IPS DF 6.9 (cell line): ENCODE measurements around the gene FKBP5.
"Not testable (repeated sequence)": the region's sequence is repeated elsewhere in the genome, so short reads cannot be mapped to it uniquely, and the experiment has no call there.

Source experiments
- DNase-seq: peaks from one replicate; pipeline ENCODE4 v3.0.0-alpha.2; 2013; ENCODE audit warnings: low read depth, low spot score
- H3K27ac ChIP-seq: one replicate; pipeline ENCODE4 v1.5.1; 2013; ENCODE audit warnings: low read length, control low read depth
- H3K27me3 ChIP-seq: 2 replicates; pipeline ENCODE4 v1.6.1; 2013; ENCODE audit warnings: mild to moderate bottlenecking, low read length; ENCODE audit not compliant: control insufficient read depth, insufficient read depth
- H3K36me3 ChIP-seq: 2 replicates; pipeline ENCODE4 v1.6.1; 2013; ENCODE audit warnings: low read length; ENCODE audit not compliant: control insufficient read depth, insufficient read depth
- H3K4me1 ChIP-seq: 2 replicates; pipeline ENCODE4 v1.6.1; 2013; ENCODE audit warnings: low read length; ENCODE audit not compliant: control insufficient read depth, insufficient read depth
- H3K4me3 ChIP-seq: 2 replicates; pipeline ENCODE4 v1.5.1; 2013; ENCODE audit warnings: mild to moderate bottlenecking, low read length
- H3K9me3 ChIP-seq: 2 replicates; pipeline ENCODE4 v1.6.1; 2013; ENCODE audit warnings: low read length, inconsistent platforms; ENCODE audit not compliant: control insufficient read depth, insufficient read depth
- WGBS: extraction: QIAGEN DNeasy Blood & Tissue Kit; methylation state at CpG from one replicate; pipeline ENCODE4 v1.1.7; 2013; ENCODE audit warnings: mixed read lengths, missing lambda C conversion rate; ENCODE audit not compliant: insufficient read length, insufficient coverage; 5-methylcytosine and 5-hydroxymethylcytosine counted together

Gene FKBP5

GRCh38 chr6:35711731-35712130 is 23.0 kb upstream of the FKBP5 start:
- no CpG with 5 or more reads among the region's 7 CpGs for WGBS
- Histone ChIP-seq H3K36me3 (no peaks in the 10 kb centered on the region), H3K4me1 (no peaks in the 10 kb centered on the region), H3K9me3 (no peaks in the 10 kb centered on the region), H3K27me3 (no peaks in the 10 kb centered on the region), H3K4me3 (no peak overlapping the region), H3K27ac (no peak overlapping the region)
- DNase-seq: no peak

GRCh38 chr6:35710241-35710847 is 21.6 kb upstream of the FKBP5 start:
- H3K9me3 ChIP-seq: no peaks in the 10 kb centered on the region
- no peak overlapping the region for H3K4me3 ChIP-seq
- no peaks in the 10 kb centered on the region for H3K4me1 ChIP-seq
- no peak for DNase-seq
- no peaks in the 10 kb centered on the region for H3K27me3 ChIP-seq
- no peaks in the 10 kb centered on the region for H3K36me3 ChIP-seq
- WGBS: no CpG with 5 or more reads among the region's 4 CpGs
- H3K27ac ChIP-seq: no peak overlapping the region

GRCh38 chr6:35708585-35708984 is 19.9 kb upstream of the FKBP5 start:
- no peak for DNase-seq
- H3K27ac ChIP-seq: no peak overlapping the region
- no peaks in the 10 kb centered on the region for H3K9me3 ChIP-seq
- H3K4me1 ChIP-seq: no peaks in the 10 kb centered on the region
- H3K4me3 ChIP-seq: no peak overlapping the region
- no peaks in the 10 kb centered on the region for H3K27me3 ChIP-seq
- H3K36me3 ChIP-seq: no peaks in the 10 kb centered on the region

GRCh38 chr6:35707714-35708407 is 19.1 kb upstream of the FKBP5 start:
- H3K27me3 ChIP-seq: no peaks in the 10 kb centered on the region
- no peak for DNase-seq
- no peaks in the 10 kb centered on the region for H3K9me3 ChIP-seq
- H3K27ac ChIP-seq: no peak overlapping the region
- H3K36me3 ChIP-seq: no peaks in the 10 kb centered on the region
- no peaks in the 10 kb centered on the region for H3K4me1 ChIP-seq
- no CpG with 5 or more reads among the region's 4 CpGs for WGBS
- H3K4me3 ChIP-seq: no peak overlapping the region

GRCh38 chr6:35706468-35706867 is 17.8 kb upstream of the FKBP5 start:
- DNase-seq: no peak
- Histone ChIP-seq H3K4me3 (no peak overlapping the region), H3K27ac (no peak overlapping the region), H3K27me3 (no peaks in the 10 kb centered on the region), H3K4me1 (no peaks in the 10 kb centered on the region), H3K36me3 (no peaks in the 10 kb centered on the region), H3K9me3 (no peaks in the 10 kb centered on the region)
- WGBS: no CpG with 5 or more reads among the region's 3 CpGs

- DNase-seq: no peak
- no peaks in the 10 kb centered on the region for H3K27me3 ChIP-seq
- H3K27ac ChIP-seq: no peak overlapping the region
- no peaks in the 10 kb centered on the region for H3K9me3 ChIP-seq
- H3K4me1 ChIP-seq: no peaks in the 10 kb centered on the region
- H3K36me3 ChIP-seq: no peaks in the 10 kb centered on the region
- no peak overlapping the region for H3K4me3 ChIP-seq
Observed at GRCh38 chr6:35703554-35703953, 14.8 kb upstream of the FKBP5 start.

- Histone ChIP-seq H3K27me3 (no peaks in the 10 kb centered on the region), H3K4me3 (no peak overlapping the region), H3K27ac (no peak overlapping the region), H3K36me3 (no peaks in the 10 kb centered on the region), H3K9me3 (no peaks in the 10 kb centered on the region), H3K4me1 (no peaks in the 10 kb centered on the region)
- no CpG with 5 or more reads among the region's 3 CpGs for WGBS
- no peak for DNase-seq
Observed at GRCh38 chr6:35698858-35699257, 10.1 kb upstream of the FKBP5 start.

GRCh38 chr6:35698430-35698829 is 9.7 kb upstream of the FKBP5 start:
- DNase-seq: not testable (repeated sequence)
- WGBS: no CpG with 5 or more reads among the region's 7 CpGs

GRCh38 chr6:35694462-35694861 is 5.7 kb upstream of the FKBP5 start:
- no peaks in the 10 kb centered on the region for H3K4me1 ChIP-seq
- WGBS: no CpG with 5 or more reads among the region's 2 CpGs
- DNase-seq: no peak
- H3K27ac ChIP-seq: no peak overlapping the region
- H3K27me3 ChIP-seq: no peaks in the 10 kb centered on the region
- H3K36me3 ChIP-seq: no peaks in the 10 kb centered on the region
- no peak overlapping the region for H3K4me3 ChIP-seq
- H3K9me3 ChIP-seq: no peaks in the 10 kb centered on the region

More at GRCh38 chr6:35698430-35698829, 9.7 kb upstream of the FKBP5 start:
- not testable (repeated sequence) for H3K27me3 ChIP-seq, H3K4me3 ChIP-seq, H3K4me1 ChIP-seq, H3K27ac ChIP-seq, H3K36me3 ChIP-seq, H3K9me3 ChIP-seq

GRCh38 chr6:35691027-35691824 is 2.5 kb upstream of the FKBP5 start:
- Histone ChIP-seq H3K4me3 (no peak overlapping the region), H3K4me1 (peaks cover 2% of the 10 kb centered on the region; the same call in 1 of the 2 replicates), H3K27ac (no peak overlapping the region), H3K36me3 (no peaks in the 10 kb centered on the region), H3K9me3 (no peaks in the 10 kb centered on the region), H3K27me3 (no peaks in the 10 kb centered on the region)
- no CpG with 5 or more reads among the region's 10 CpGs for WGBS
- DNase-seq: no peak
